ENCODE data around the gene ASF1A. TPM values are rescaled to one million over a fixed set of nuclear protein-coding genes. Genes with fewer than 3 reads are reported as not detected.

The ASF1A gene
- total and polyA plus RNA-seq, 4 donors = 5.6 to 27.0 (median 7.2) TPM

DNA sequence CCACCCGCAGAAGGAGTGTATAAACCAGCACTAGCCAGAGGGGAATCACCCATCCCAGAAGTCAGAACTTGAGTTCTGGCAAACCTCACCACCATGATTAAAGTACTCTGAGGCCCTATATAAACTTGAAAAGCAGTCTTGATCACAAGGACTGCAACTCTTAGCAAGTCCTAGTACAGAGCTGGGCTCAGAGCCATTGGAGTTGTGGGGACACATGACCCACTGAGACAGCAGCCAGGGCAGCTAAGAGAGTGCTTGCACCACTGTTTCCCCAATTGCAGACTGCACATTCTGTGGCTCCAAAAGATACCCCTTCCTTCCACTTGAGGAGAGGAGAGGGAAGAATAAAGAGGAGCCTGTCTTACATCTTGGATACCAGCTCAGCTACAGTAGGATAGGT lies 45.7 kb downstream of the ASF1A start:
- Histone ChIP-seq H3K27me3 (ENCODE audit: control insufficient read depth in 4 of 4, insufficient read depth in 4 of 4, low read length in 3 of 4) (no peaks in the 10 kb centered on the region), H3K36me3 (ENCODE audit: control insufficient read depth in 4 of 4, insufficient read depth in 3 of 4, low read depth in 1 of 4, low read length in 3 of 4) (no peaks in the 10 kb centered on the region), H3K9ac (ENCODE audit: low read depth in 1 of 2, low read length in 2 of 2) (no peak overlapping the region), H3K27ac (ENCODE audit: low read depth in 1 of 2, low read length in 2 of 2) (no peak overlapping the region), H3K9me3 (ENCODE audit: control insufficient read depth in 4 of 4, low read length in 3 of 4) (no peaks in the 10 kb centered on the region), H3K4me3 (ENCODE audit: low read depth in 1 of 3, low read length in 3 of 3) (no peak overlapping the region), H3K4me1 (ENCODE audit: control insufficient read depth in 4 of 4, insufficient read depth in 4 of 4, low read length in 3 of 4) (peaks cover 0 to 6% (median 4%) of the 10 kb centered on the region in 4 donors)
- no peak for TF ChIP-seq HNF4A (conservative IDR thresholded peaks at IDR 0.05)
- no peak for TF ChIP-seq YY1 (IDR thresholded peaks at IDR 0.05)
- TF ChIP-seq, protein P1, sequence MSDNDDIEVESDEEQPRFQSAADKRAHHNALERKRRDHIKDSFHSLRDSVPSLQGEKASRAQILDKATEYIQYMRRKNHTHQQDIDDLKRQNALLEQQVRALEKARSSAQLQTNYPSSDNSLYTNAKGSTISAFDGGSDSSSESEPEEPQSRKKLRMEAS (IDR thresholded peaks at IDR 0.05) = no peak
- TF ChIP-seq, protein P2, sequence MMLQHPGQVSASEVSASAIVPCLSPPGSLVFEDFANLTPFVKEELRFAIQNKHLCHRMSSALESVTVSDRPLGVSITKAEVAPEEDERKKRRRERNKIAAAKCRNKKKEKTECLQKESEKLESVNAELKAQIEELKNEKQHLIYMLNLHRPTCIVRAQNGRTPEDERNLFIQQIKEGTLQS (IDR thresholded peaks at IDR 0.05) = no peak
- TF ChIP-seq JUND (IDR thresholded peaks at IDR 0.05) = no peak
- TF ChIP-seq SP1 (IDR thresholded peaks at IDR 0.05) = no peak
- no peak for TF ChIP-seq RXRA (IDR thresholded peaks at IDR 0.05)
- no peak for TF ChIP-seq NR2F2 (IDR thresholded peaks at IDR 0.05)
- no peak for DNase-seq (ENCODE audit: low spot score)
- 92% methylated on average over 1 of the region's 1 CpG for WGBS

DNA sequence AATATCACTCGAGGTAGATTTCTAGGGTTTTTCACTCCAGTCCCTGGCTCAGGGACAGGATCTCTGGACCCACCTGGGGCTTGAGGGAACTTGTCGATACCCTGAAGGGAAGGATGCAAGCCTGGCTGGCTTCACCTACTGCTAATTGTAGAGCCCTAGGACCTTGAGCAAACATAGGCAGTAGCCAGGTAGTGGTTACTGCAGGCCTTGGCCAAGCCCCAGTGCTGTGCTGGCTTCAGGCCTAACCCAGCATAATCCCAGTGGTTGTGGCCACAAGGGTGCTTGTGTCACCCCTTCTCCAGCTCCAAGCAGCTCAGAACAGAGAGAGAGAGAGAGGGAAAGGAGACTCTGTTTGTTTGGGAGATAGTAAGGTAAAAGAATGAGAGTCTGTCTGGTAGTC lies 46.8 kb downstream of the ASF1A start:
- H3K9ac ChIP-seq (ENCODE audit: low read depth in 1 of 2, low read length in 2 of 2) = no peak overlapping the region
- TF ChIP-seq TAF1 (conservative IDR thresholded peaks at IDR 0.05) (no peak), FOXA2 (IDR thresholded peaks at IDR 0.05) (no peak), YY1 (IDR thresholded peaks at IDR 0.05) (no peak)
- H3K4me1 ChIP-seq (ENCODE audit: control insufficient read depth in 4 of 4, insufficient read depth in 4 of 4, low read length in 3 of 4) = peaks cover 0 to 3% (median under 1%) of the 10 kb centered on the region in 4 donors
- DNase-seq (ENCODE audit: low spot score) = no peak
- H3K9me3 ChIP-seq (ENCODE audit: control insufficient read depth in 4 of 4, low read length in 3 of 4) = peaks cover 0 to 2% (median under 1%) of the 10 kb centered on the region in 4 donors
- no peak overlapping the region for H3K4me3 ChIP-seq (ENCODE audit: low read depth in 1 of 3, low read length in 3 of 3)
- H3K27me3 ChIP-seq (ENCODE audit: control insufficient read depth in 4 of 4, insufficient read depth in 4 of 4, low read length in 3 of 4) = no peaks in the 10 kb centered on the region
- 78% methylated on average over 2 of the region's 2 CpGs for WGBS
- no peak overlapping the region for H3K27ac ChIP-seq (ENCODE audit: low read depth in 1 of 2, low read length in 2 of 2)
- no peaks in the 10 kb centered on the region for H3K36me3 ChIP-seq (ENCODE audit: control insufficient read depth in 4 of 4, insufficient read depth in 3 of 4, low read depth in 1 of 4, low read length in 3 of 4)

DNA sequence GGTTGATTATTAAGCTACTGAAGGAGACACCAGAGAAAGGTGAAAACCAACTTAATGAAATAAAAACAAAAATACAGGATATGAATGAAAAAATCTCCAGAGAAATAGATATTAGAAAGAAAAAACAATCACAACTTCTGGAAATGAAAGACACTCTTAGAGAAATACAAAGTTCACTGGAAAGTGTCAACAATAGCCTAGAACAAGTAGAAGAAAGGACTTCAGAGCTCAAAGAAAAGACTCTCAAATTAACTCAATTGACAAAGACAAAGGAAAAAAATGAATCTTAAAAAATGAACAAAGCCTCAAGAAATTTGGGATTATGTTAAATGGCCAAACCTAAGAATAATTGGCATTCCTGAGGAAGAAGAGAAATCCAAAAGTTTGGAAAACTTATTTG lies 51.3 kb downstream of the ASF1A start:
- TF ChIP-seq, protein P3, sequence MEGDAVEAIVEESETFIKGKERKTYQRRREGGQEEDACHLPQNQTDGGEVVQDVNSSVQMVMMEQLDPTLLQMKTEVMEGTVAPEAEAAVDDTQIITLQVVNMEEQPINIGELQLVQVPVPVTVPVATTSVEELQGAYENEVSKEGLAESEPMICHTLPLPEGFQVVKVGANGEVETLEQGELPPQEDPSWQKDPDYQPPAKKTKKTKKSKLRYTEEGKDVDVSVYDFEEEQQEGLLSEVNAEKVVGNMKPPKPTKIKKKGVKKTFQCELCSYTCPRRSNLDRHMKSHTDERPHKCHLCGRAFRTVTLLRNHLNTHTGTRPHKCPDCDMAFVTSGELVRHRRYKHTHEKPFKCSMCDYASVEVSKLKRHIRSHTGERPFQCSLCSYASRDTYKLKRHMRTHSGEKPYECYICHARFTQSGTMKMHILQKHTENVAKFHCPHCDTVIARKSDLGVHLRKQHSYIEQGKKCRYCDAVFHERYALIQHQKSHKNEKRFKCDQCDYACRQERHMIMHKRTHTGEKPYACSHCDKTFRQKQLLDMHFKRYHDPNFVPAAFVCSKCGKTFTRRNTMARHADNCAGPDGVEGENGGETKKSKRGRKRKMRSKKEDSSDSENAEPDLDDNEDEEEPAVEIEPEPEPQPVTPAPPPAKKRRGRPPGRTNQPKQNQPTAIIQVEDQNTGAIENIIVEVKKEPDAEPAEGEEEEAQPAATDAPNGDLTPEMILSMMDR (IDR thresholded peaks at IDR 0.05; ENCODE audit: low read depth, low read length, missing input control) = no peak
- TF ChIP-seq RAD21 (IDR thresholded peaks at IDR 0.05) (no peak), HNF4G (IDR thresholded peaks at IDR 0.05) (no peak), NR2F2 (IDR thresholded peaks at IDR 0.05) (no peak), GABPA (IDR thresholded peaks at IDR 0.05 in 1 of 2, conservative IDR thresholded peaks at IDR 0.05 in 1 of 2) (no peak), RXRA (IDR thresholded peaks at IDR 0.05) (no peak), JUND (IDR thresholded peaks at IDR 0.05) (no peak), TAF1 (conservative IDR thresholded peaks at IDR 0.05) (no peak), EGR1 (IDR thresholded peaks at IDR 0.05; ENCODE audit: low read depth in 2 of 2) (no peak)
- TF ChIP-seq, protein P4, sequence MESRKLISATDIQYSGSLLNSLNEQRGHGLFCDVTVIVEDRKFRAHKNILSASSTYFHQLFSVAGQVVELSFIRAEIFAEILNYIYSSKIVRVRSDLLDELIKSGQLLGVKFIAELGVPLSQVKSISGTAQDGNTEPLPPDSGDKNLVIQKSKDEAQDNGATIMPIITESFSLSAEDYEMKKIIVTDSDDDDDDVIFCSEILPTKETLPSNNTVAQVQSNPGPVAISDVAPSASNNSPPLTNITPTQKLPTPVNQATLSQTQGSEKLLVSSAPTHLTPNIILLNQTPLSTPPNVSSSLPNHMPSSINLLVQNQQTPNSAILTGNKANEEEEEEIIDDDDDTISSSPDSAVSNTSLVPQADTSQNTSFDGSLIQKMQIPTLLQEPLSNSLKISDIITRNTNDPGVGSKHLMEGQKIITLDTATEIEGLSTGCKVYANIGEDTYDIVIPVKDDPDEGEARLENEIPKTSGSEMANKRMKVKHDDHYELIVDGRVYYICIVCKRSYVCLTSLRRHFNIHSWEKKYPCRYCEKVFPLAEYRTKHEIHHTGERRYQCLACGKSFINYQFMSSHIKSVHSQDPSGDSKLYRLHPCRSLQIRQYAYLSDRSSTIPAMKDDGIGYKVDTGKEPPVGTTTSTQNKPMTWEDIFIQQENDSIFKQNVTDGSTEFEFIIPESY (IDR thresholded peaks at IDR 0.05) = no peak
- TF ChIP-seq, protein P5, sequence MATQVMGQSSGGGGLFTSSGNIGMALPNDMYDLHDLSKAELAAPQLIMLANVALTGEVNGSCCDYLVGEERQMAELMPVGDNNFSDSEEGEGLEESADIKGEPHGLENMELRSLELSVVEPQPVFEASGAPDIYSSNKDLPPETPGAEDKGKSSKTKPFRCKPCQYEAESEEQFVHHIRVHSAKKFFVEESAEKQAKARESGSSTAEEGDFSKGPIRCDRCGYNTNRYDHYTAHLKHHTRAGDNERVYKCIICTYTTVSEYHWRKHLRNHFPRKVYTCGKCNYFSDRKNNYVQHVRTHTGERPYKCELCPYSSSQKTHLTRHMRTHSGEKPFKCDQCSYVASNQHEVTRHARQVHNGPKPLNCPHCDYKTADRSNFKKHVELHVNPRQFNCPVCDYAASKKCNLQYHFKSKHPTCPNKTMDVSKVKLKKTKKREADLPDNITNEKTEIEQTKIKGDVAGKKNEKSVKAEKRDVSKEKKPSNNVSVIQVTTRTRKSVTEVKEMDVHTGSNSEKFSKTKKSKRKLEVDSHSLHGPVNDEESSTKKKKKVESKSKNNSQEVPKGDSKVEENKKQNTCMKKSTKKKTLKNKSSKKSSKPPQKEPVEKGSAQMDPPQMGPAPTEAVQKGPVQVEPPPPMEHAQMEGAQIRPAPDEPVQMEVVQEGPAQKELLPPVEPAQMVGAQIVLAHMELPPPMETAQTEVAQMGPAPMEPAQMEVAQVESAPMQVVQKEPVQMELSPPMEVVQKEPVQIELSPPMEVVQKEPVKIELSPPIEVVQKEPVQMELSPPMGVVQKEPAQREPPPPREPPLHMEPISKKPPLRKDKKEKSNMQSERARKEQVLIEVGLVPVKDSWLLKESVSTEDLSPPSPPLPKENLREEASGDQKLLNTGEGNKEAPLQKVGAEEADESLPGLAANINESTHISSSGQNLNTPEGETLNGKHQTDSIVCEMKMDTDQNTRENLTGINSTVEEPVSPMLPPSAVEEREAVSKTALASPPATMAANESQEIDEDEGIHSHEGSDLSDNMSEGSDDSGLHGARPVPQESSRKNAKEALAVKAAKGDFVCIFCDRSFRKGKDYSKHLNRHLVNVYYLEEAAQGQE (IDR thresholded peaks at IDR 0.05) = no peak
- no peaks in the 10 kb centered on the region for H3K4me1 ChIP-seq (ENCODE audit: control insufficient read depth in 4 of 4, insufficient read depth in 4 of 4, low read length in 3 of 4)
- H3K9me3 ChIP-seq (ENCODE audit: control insufficient read depth in 4 of 4, low read length in 3 of 4) = peaks cover 0 to 2% (median under 1%) of the 10 kb centered on the region in 4 donors
- H3K36me3 ChIP-seq (ENCODE audit: control insufficient read depth in 4 of 4, insufficient read depth in 3 of 4, low read depth in 1 of 4, low read length in 3 of 4) = no peaks in the 10 kb centered on the region
- H3K27me3 ChIP-seq (ENCODE audit: control insufficient read depth in 4 of 4, insufficient read depth in 4 of 4, low read length in 3 of 4) = no peaks in the 10 kb centered on the region
- no peak overlapping the region for H3K4me3 ChIP-seq (ENCODE audit: low read depth in 1 of 3, low read length in 3 of 3)
- no peak overlapping the region for H3K27ac ChIP-seq (ENCODE audit: low read depth in 1 of 2, low read length in 2 of 2)
- H3K9ac ChIP-seq (ENCODE audit: low read depth in 1 of 2, low read length in 2 of 2) = no peak overlapping the region
- no peak for DNase-seq (ENCODE audit: low spot score)
